Activated T-cell treated with anti-CD3 and anti-CD28 coated beads, Interleukin-2, amount 50 U/mL, for 72 hours (primary cell): ENCODE measurements around the gene INAFM1. TPM values are rescaled to one million over a fixed set of nuclear protein-coding genes. Genes with fewer than 3 reads are reported as not detected.
"Not testable (repeated sequence)": the region's sequence is repeated elsewhere in the genome, so short reads cannot be mapped to it uniquely, and the experiment has no call there.

ENCODE experiments used
- ATAC-seq, 2 donors: fragments of 150-1000 bp; cut with Tn5 transposase; replicated peaks in 1 of 2; 2 replicates each; pipeline ENCODE4 v1.10.0; 2021; ENCODE audit warnings: moderate library complexity in 2 of 2, mild to moderate bottlenecking in 1 of 2
- DNase-seq, 2 donors: peaks; one replicate each; pipeline ENCODE4 v3.0.0; 2021 to 2022; ENCODE audit warnings: mixed read lengths in 1 of 2
- H3K27ac Mint-ChIP-seq: one replicate; pipeline ENCODE4 v1.8.0; 2022; ENCODE audit warnings: mild to moderate bottlenecking, moderate library complexity, mixed read lengths
- H3K27me3 Mint-ChIP-seq: one replicate; pipeline ENCODE4 v1.8.0; 2022; ENCODE audit warnings: low read depth, mixed read lengths
- H3K36me3 Mint-ChIP-seq, 2 donors: one replicate each; pipeline ENCODE4 v1.8.0; 2022; ENCODE audit warnings: mixed read lengths in 2 of 2, mild to moderate bottlenecking in 1 of 2; ENCODE audit not compliant: insufficient read depth in 2 of 2
- H3K4me1 Mint-ChIP-seq: one replicate; pipeline ENCODE4 v1.8.0; 2022; ENCODE audit warnings: low read depth, mixed read lengths
- H3K4me3 Mint-ChIP-seq, 2 donors: one replicate each; pipeline ENCODE4 v1.8.0; 2022; ENCODE audit warnings: mild to moderate bottlenecking in 2 of 2, mixed read lengths in 2 of 2, moderate library complexity in 2 of 2
- H3K9me3 Mint-ChIP-seq, 2 donors: one replicate each; pipeline ENCODE4 v1.8.0; 2022; ENCODE audit warnings: mixed read lengths in 2 of 2
- total RNA-seq, 2 donors: library from RNA; stranded (reverse); gene quantifications; one replicate each; pipeline ENCODE4 v1.2.3, GENCODE V29; 2022

The INAFM1 gene
- total RNA-seq, 2 donors from 2014 or later = 19.7 to 21.4 TPM

DNA sequence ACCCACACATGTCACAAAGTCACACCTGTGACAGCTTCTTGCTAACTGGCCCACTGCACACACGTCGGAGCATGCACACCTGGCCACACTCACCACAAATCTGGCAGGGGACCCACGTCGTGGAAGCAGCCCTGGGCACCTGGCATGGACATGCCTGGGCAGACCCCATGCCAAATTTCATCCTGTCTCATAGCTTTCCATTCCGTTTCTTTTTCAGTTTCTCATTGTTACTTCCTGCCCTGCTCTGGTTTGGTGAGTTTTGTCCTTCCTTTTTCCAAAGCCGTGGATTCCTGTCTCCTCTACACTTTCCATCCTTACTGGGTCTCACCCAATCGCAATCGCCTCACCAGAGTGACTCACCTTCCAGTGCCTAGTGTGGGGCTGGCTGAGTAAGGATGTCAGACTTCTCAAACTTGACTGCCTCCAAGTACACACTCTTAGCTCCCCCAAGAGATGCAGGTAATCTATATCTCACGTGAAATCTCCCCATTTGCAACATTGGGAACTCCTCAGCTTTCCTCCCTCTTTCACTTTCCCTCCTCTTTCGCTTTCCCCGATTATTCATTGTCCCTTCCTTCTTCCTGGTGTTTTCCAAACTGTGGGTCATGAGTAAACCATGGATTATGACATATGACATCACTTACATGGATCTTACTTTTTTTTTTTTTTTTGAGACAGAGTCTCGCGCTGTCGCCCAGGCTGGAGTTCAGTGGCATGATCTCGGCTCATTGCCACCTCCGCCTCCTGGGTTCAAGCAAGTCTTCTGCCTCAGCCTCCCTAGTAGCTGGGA is 42.1 kb upstream of the INAFM1 start:
- Mint-ChIP-seq H3K36me3 (peaks cover 4 to 6% of the 10 kb centered on the region in 2 donors), H3K4me1 (peaks cover 19% of the 10 kb centered on the region)

GRCh38 chr19:47236072-47236675 is 38.5 kb upstream of the INAFM1 start:
- ATAC-seq (no peak), DNase-seq (no peak)
- H3K36me3 Mint-ChIP-seq = peaks cover 6 to 8% of the 10 kb centered on the region in 2 donors
- peaks cover 35% of the 10 kb centered on the region for H3K4me1 Mint-ChIP-seq
- no peak overlapping the region for H3K4me3 Mint-ChIP-seq
- peaks cover 6% of the 10 kb centered on the region for H3K27me3 Mint-ChIP-seq
- no peak overlapping the region for H3K27ac Mint-ChIP-seq
- no peaks in the 10 kb centered on the region for H3K9me3 Mint-ChIP-seq

More for the DNA sequence above, 42.1 kb upstream of the INAFM1 start:
- Mint-ChIP-seq H3K9me3 (no peaks in the 10 kb centered on the region), H3K27ac (peak overlapping the region; percentile 71), H3K27me3 (no peaks in the 10 kb centered on the region), H3K4me3 (peak overlapping the region; percentile 86 to 91)
- peak; percentile 44 to 61 for DNase-seq
- peak in 1 of 2 donors; percentile 11 for ATAC-seq

- Mint-ChIP-seq H3K4me1 (peaks cover 16% of the 10 kb centered on the region), H3K4me3 (peak overlapping the region; percentile 71 to 75), H3K9me3 (no peaks in the 10 kb centered on the region), H3K36me3 (peaks cover 10% of the 10 kb centered on the region in 2 donors), H3K27ac (no peak overlapping the region), H3K27me3 (peaks cover 6% of the 10 kb centered on the region)
- ATAC-seq (no peak), DNase-seq (no peak)
Observed at GRCh38 chr19:47239152-47239551, 35.5 kb upstream of the INAFM1 start.

- DNase-seq = peak; percentile 66 to 68
- Mint-ChIP-seq H3K27me3 (peaks cover 6% of the 10 kb centered on the region), H3K9me3 (no peaks in the 10 kb centered on the region), H3K4me1 (peaks cover 16% of the 10 kb centered on the region), H3K4me3 (peak overlapping the region in 1 of 2 donors; percentile 46), H3K36me3 (peaks cover 10% of the 10 kb centered on the region in 2 donors), H3K27ac (no peak overlapping the region)
- peak; percentile 6 to 11 for ATAC-seq
Observed at GRCh38 chr19:47239610-47240296, 34.9 kb upstream of the INAFM1 start.

DNA sequence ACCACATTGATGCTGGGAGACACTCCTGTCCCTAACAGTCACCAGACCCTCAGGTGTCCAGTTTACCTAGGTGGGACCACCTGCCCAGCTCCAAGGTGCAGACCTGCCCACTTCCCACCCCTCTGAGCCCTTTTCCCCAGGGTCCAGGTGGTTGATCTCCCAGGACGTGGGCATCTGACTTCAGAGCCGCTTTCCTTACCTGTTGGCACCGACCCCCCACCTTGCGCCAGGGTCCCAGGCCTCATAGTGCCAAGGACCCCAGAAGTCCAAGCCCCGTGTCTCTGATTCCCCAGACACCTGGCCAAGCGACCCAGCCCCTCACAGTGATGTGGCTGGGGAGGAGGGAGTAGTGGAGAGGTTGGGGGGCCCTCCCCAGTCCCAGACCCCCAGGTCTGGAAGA is 34.1 kb upstream of the INAFM1 start:
- H3K9me3 Mint-ChIP-seq = no peaks in the 10 kb centered on the region
- H3K4me1 Mint-ChIP-seq = peaks cover 16% of the 10 kb centered on the region
- no peak overlapping the region for H3K27ac Mint-ChIP-seq
- H3K36me3 Mint-ChIP-seq = peaks cover 10% of the 10 kb centered on the region in 2 donors
- H3K27me3 Mint-ChIP-seq = peaks cover 6% of the 10 kb centered on the region
- H3K4me3 Mint-ChIP-seq = peak overlapping the region in 1 of 2 donors; percentile 46
- DNase-seq (no peak), ATAC-seq (no peak)

- peaks cover 10% of the 10 kb centered on the region in 2 donors for H3K36me3 Mint-ChIP-seq
- peak; percentile 89 to 90 for DNase-seq
- H3K27ac Mint-ChIP-seq = no peak overlapping the region
- peak; percentile 41 to 49 for ATAC-seq
- no peaks in the 10 kb centered on the region for H3K9me3 Mint-ChIP-seq
- peaks cover 6% of the 10 kb centered on the region for H3K27me3 Mint-ChIP-seq
- peaks cover 16% of the 10 kb centered on the region for H3K4me1 Mint-ChIP-seq
- H3K4me3 Mint-ChIP-seq = peak overlapping the region in 1 of 2 donors; percentile 46
Observed at GRCh38 chr19:47240996-47241918, 33.4 kb upstream of the INAFM1 start.

GRCh38 chr19:47241919-47242577 is 32.6 kb upstream of the INAFM1 start:
- H3K9me3 Mint-ChIP-seq = no peaks in the 10 kb centered on the region
- DNase-seq = no peak
- H3K27ac Mint-ChIP-seq = no peak overlapping the region
- peaks cover 16% of the 10 kb centered on the region for H3K4me1 Mint-ChIP-seq
- ATAC-seq = no peak
- peaks cover 6% of the 10 kb centered on the region for H3K27me3 Mint-ChIP-seq
- peaks cover 10% of the 10 kb centered on the region in 2 donors for H3K36me3 Mint-ChIP-seq
- H3K4me3 Mint-ChIP-seq = no peak overlapping the region

GRCh38 chr19:47243364-47243775 is 31.3 kb upstream of the INAFM1 start:
- ATAC-seq (peak; percentile 25 to 29), DNase-seq (no peak)
- H3K36me3 Mint-ChIP-seq = peaks cover 10% of the 10 kb centered on the region in 2 donors
- peak overlapping the region; percentile 96 for H3K27ac Mint-ChIP-seq
- peaks cover 6% of the 10 kb centered on the region for H3K27me3 Mint-ChIP-seq
- H3K4me1 Mint-ChIP-seq = peaks cover 24% of the 10 kb centered on the region
- peak overlapping the region in 1 of 2 donors; percentile 93 for H3K4me3 Mint-ChIP-seq
- H3K9me3 Mint-ChIP-seq = no peaks in the 10 kb centered on the region

DNA sequence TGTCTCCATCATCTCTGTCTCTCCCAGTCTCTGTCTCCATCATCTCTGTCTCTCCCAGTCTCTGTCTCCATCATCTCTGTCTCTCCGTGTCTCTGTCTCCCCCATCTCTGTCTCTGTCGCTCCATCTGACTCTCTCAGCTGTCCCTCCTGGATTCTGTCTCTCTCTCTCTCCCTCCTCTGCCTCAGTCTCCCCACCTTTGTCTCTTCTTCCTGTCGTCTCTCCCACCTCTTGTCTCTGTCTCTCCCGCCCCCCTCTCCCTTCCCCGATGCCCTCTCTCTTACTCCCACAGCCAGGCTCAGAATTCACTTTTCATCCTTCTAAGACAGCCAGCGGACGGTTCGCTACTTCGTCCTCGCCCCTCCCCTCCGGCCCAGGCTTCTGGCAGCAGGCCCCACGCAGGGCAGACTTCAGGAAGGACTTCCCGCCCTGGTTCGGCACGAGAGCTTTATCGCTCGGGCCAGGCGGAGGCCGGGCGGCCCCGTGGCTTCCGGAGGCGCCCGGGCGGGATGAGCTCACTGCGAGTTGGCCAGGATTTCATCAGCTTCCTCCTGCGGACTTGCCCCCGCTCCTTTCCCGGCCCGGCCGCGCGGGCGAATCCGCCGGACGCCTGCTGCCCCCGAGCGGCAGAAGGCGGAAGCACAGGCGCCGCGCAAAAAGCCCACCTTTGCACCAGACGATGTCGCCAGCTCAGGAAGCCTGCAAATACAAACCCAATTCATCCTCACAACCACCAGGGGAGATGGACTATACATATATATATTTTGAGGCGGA is 30.7 kb upstream of the INAFM1 start:
- Mint-ChIP-seq H3K4me1 (peaks cover 22% of the 10 kb centered on the region), H3K36me3 (peaks cover 9% of the 10 kb centered on the region in 2 donors), H3K27me3 (peaks cover 3% of the 10 kb centered on the region), H3K9me3 (no peaks in the 10 kb centered on the region), H3K27ac (peak overlapping the region; percentile 96), H3K4me3 (peak overlapping the region in 1 of 2 donors; percentile 93)
- ATAC-seq (peak; percentile 78 to 79), DNase-seq (peak; percentile 96 to 98)

- ATAC-seq (no peak), DNase-seq (peak; percentile 79 to 89)
- no peak overlapping the region for H3K27ac Mint-ChIP-seq
- H3K9me3 Mint-ChIP-seq = no peaks in the 10 kb centered on the region
- peaks cover 7 to 8% of the 10 kb centered on the region in 2 donors for H3K36me3 Mint-ChIP-seq
- peaks cover 13% of the 10 kb centered on the region for H3K4me1 Mint-ChIP-seq
- H3K27me3 Mint-ChIP-seq = no peaks in the 10 kb centered on the region
- peak overlapping the region in 1 of 2 donors; percentile 11 for H3K4me3 Mint-ChIP-seq
Observed at GRCh38 chr19:47247308-47247990, 27.2 kb upstream of the INAFM1 start.

DNA sequence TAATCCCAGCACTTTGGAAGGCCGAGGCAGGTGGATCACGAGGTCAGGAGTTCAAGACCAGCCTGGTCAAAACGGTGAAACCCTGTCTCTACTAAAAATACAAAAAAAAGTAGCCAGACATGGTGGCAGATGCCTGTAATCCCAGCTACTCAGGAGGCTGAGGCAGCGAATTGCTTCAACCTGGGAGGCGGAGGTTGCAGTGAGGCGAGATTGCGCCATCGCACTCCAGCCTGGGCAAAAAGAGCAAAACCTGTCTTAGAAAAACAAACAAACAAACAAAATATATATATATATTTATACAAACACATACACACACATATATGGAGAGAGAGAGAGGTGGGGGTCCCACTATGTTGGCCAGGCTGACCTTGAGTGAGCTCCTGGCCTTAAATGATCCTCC is 21.7 kb upstream of the INAFM1 start:
- not testable (repeated sequence) for H3K27ac Mint-ChIP-seq, H3K36me3 Mint-ChIP-seq, H3K27me3 Mint-ChIP-seq, ATAC-seq, H3K4me3 Mint-ChIP-seq, H3K9me3 Mint-ChIP-seq, DNase-seq
- H3K4me1 Mint-ChIP-seq = peaks cover 22% of the 10 kb centered on the region
